GM20431 (cell line): ENCODE results near the gene KY.

Source experiments
- in situ Hi-C: fragments of 300-500 bp; cut with MseI, MboI; formaldehyde crosslinking; loops from one replicate; pipeline ENCODE4 v1.15.0; 2020; ENCODE audit warnings: low sequenced_read_pairs; ENCODE audit not compliant: unreplicated experiment

KY gene, protein sequence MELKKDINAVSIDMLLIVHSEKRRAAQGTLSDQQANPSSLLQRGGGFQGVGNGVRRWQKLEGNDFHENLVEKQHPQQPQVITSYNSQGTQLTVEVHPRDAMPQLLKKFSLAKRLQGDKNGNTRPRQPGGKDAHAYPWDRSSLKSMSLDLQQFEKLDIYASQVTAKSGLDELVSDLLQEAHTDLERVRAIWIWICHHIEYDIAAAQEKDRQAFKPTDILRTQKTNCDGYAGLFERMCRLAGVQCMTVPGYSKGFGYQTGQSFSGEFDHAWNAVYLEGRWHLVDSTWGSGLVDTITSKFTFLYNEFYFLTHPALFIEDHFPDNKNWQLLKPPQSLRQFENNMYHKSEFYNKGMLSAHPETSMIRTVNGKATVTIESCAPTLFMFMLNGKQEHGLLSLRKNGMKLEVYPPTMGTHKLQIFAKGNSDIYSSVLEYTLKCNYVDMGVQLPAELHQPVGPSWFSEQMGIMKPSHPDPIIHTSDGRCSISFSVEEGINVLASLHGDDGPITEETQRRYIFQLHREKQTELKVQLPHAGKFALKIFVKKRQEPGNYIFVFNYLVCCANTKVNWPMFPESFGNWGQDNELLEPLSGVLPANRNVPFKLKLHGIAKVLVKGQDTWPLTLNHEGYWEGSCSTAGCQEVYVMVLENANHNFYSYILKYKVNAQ

DNA sequence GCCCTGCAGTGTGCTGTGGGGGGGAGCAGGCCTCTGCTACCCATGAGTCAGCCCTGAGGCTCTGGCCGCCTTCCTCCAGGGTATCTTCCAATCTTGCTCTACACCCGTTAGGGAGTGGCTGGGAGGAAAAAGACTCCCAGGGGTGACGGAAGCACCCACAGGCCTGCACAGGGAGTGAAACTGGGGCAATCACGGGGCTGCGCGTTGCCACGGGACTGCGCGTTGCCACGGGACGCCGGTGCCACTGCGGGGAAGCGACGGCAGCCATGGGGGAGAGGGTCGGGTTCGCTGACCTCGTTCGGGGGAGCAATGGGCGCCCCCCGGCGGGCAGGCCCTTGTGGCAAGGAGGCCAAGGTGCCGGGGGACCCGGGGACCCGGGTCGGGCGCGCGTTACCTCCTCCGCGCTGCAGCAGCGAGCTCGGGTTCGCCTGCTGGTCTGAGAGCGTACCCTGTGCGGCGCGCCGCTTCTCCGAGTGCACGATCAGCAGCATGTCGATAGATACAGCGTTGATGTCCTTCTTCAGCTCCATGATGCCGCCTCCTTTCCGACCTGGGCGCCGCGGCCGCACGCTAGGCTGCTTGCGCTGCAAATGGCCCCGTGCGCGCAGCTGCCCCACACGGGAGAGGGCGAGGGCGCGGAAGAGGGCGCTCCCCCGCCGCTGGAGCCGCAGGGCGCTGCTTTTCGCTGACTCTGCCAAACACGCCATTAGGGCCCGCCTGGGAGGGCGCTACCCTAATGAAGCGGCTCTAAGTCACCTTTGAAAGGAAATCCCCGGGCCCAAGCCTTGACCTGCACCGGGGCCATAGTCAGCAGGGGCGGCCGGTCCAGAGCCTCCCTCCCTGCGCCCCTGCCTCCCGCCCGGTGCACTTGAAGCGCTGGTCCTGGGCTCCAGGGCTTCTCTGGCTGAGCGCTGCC lies at the start of gene KY:
KY (minus strand) TSS at position 592 of the 916 bp plus-strand sequence; CDS start at position 530, 62 bp downstream.
- in situ Hi-C loops, result no loop called here

DNA sequence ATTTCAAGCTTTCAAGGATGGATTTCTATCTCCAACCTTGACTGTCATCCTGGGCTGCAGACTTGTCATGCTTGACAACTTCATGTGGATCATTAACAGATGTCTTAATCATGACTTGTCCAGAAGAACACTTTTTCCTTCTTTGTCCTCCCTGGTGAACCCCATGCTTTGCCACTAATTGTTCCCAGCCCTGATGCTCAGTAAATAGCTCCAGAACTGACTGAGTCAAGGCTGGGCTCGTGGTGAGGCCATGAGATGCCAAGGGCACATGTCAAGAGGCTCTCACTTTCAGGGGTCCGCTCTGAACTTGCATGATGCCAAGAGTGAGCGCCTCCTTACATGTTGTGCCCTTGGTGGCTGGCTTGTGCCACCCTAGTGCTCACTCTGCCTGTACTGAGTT lies 48.9 kb upstream of the KY start:
- in situ Hi-C loops, result no loop called here

GRCh38 chr3:134699141-134699711 lies 48.4 kb upstream of the KY start:
- in situ Hi-C loops, result no loop called here

- in situ Hi-C loops, result no loop called here
Observed at GRCh38 chr3:134697830-134698689, 47.2 kb upstream of the KY start.

DNA sequence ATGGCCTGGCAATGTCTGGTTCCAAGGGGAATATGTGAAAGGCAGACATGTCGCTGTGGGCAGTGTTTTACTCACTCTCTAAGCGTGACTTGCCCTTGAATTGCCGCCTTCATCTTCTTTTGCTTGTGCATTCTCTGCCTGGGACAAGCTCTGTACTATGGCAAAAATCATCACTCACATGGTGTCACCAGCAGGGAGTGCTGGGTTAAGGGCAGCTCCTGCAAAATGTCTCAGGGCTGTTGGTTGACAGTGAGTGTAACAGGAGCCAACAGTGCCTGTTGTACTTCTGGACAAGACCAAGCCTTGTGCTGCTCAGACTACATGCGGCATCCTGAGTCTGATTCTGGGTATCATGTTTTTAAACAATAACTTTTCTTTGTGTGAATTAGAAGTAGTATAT lies 45.3 kb upstream of the KY start:
- in situ Hi-C loops, result no loop called here

- in situ Hi-C loops, result no loop called here
Observed at GRCh38 chr3:134694946-134695543, 44.2 kb upstream of the KY start.

DNA sequence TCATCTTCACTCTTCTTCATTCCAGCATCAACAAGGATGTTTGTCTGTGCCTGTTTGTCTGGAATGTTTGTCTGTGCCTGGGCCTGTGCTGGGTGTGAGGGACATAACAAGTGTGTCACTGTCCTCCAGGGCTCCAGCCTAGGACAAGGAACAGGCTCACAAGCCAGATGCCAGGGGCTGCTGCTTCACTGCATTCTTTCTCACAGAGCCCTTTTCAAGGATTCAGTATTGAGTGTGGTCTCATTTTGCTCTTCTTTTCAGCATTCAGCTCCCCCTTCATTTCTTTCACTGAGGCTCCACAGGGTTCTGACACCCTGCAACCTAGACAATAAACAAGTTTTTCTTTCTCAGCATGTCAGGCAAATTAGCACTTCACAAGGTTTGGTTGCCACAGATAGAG lies 43.6 kb upstream of the KY start:
- in situ Hi-C loops, result no loop called here

DNA sequence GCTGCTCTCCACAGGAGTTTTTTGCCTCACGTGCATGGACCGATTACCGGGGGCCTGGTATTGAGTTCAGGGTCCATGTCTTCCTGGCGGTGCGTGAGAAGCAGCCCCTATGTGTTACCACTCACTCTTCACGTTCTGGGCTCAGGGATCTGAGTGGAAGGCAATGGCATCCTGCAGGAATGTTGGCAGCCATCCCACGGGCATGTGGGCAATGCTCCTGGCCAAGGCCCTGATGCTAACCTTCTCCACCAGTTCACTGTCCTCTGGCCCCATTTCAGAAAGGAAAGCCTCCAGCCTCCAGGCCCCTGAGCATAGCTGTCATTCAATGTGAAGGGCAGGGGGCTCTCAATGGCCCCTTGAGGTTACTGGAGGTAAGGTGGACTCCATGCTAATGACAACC lies 43.0 kb upstream of the KY start:
- in situ Hi-C loops, result no loop called here

DNA sequence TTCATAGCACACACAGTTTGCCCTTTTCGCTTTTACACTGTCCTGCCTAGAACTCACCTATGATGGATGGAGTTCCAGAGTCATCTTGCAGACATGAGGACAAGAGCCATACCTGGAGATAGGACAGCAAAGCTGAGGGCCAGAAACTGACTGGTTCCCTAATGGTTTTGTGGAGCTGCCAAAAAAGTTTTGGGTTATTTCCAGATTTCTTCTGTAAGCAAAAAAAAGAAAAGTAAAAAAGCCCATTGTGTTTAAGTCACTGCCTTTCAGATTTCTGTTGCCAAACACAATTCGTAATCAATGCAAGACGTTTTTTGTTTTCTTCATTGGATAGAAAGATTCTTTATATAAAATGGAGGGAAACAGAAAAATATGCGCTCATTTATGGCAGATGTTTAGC lies 42.4 kb upstream of the KY start:
- in situ Hi-C loops, result no loop called here

DNA sequence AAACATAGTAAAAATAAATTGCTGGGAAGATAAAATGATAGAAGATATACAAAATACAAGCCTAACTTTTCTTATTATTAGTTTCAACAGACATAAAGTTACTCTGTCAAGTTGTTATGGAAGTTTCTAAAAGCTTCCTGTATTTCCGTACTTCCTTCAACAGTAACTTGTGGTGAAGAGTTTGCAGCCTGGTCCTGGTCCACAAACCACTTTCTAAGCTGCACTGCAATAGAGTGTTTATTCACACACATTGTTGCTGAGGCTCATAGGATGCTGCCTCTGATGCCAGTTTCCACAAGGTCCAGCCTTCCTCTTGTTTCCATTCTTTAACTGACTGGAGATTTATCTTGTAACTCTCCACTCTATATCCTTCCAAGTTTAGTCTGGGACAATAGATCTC lies 39.4 kb upstream of the KY start:
- in situ Hi-C loops, result no loop called here

DNA sequence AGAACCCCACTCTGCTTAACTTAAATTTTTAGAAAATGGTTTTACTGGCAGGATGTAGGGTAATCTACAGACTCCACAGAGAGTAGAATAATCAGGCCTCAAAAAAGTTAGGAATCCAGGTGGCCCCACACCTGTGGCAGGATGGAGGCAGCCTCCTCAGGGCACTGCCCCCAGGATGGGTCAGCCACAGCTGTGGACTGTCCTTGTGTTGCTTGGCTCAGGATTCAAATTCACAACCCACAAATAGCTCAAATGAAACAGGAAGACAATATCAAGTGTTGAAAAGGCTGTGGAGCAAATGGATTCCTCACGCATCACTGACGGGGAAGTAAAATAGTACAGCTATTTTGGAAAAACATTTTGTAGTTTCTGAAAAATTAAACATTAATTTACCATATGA lies 36.8 kb upstream of the KY start:
- in situ Hi-C loops, result no loop called here

DNA sequence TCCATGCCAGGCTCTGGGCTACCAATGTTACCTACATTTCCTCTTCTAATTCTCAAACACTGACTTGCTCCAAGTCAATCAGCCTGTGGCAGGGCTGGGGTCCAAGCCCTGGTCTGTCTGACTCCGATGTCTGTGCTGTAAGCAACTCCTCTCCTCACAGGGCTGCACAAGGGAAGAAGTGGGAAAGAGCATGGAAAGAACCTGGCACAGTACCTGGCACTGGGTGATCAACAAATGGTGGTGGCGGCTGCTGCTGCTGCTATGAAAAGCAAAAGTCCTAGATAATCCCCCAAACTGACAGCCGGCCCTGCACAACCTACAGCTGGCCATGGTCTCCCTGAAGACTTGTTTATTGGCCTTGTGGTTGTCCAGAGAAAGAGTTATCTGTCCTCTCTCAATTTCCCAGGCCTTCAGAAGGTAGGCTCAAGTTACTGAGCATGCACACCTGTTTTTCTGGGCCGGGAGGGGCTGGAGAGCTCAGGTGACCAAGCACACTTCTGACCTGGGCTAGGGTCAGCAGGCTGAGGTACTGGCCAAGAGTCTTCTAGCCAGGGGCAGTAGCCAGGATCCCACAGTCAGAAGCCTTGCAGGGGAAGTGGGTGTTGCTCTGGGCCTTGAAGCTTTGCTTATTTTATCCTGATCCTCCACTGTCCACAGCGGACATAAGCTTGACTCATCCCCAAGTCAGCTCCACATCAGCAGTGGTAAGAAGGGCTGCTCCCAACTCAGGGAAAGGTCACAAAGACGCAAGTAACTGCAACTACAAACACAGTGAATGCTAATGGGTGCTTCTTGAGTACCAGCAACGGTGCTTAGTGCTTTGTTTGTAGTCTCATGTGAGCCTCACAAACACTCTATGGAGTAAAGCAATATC lies 35.3 kb upstream of the KY start:
- in situ Hi-C loops, result no loop called here

GRCh38 chr3:134682196-134682880 lies 31.5 kb upstream of the KY start:
- in situ Hi-C loops, result no loop called here

DNA sequence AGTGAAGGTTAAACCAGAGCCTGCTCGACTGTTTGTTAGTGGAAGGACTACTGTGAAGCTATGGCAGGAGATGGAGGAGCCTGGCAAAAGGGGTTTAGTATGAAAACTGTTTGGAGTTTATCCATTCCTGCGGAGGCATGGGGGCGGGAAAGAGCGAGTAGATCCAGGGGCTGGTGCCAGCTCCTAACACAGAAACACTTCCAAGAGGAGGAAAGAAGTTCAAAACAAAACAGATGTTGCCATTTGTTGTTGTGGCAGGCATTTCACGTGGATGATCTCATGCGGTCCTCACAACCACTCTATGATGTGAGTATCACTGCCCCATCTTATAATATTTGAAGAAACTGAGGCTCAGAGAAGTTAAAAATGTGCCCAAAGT lies 30.7 kb upstream of the KY start:
- in situ Hi-C loops, result no loop called here

DNA sequence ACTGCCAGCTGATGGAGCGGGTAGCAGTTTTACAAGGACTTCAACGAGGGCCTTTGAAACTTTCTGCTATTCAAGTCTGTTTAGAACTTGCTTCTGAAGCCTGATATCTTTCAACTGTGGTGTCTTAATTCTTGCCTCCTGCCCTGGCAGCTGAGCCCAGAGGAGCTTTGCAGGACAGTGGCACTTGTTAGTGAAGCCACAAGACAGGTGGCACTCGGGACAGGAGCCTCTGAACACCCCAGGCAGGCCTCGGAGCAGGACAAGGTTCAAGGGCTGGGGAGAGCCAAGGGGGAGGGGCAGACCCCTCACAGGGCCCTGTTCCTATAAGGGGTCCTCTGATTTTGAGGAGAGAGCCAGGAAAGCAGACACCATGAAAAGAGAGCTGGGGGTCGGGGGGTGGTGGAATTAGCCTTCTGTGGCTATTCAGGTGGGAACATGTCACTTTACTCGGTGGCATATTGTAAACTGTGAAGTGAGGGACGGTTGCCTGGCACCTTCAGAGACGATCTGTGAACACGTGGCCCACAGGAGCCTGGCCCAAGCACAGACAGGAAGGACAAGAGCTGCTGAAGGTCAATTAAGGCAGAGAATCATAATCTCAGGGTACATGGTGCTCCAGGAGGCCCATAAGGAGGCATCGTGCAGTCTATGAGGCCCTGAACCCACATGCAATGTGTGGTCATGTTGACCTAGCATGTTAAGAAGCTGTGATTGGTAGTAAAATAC lies 30.1 kb upstream of the KY start:
- in situ Hi-C loops, result no loop called here

- in situ Hi-C loops, result no loop called here
Observed at GRCh38 chr3:134677987-134678308, 27.1 kb upstream of the KY start.
